HG02973 (cell line): ENCODE data around the gene ACTG1.

Source experiments
- ATAC-seq: cut with Tn5 transposase; IDR thresholded peaks from one replicate; pipeline ENCODE4 v1.9.1; 2021; ENCODE audit warnings: moderate library complexity; ENCODE audit not compliant: unreplicated experiment

ACTG1 gene

DNA sequence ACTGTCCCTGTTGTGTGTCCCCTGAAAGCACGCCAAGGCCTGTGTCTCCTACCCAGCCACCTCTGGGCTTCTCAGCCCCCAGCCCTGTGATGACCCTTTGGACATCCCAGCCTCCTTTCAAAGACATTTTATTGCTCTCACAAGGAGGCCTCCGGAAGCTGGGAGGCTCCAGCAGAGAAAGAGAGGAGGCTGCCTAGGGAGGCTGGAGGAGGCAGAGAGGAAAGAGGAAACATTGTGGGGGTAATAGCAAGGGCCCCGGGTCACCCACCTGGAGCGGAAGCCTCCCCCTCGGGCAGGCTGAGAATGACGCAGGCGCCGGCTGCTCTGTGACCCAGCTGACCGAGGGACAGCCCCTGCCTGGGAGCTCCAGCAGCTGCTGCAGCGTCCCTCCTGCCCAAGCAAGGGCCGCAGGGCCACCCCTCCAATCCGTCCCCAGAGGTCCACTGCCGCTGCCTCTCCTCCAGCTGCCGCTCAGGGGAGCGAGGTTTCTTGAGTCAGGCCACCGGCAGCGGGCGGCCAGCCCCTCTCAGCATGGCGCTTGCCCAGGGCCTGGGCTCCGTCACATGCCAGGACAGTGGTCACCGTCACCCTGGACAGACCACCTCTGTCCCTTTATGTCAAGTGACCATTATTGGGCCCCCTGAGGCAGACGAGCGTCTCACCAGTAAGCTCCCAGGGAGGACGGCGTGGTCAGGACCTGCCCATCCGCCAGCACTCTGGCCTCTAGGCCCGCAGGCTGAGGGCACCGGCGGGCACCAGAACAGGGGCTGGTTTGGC is 29.3 kb downstream of the ACTG1 start:
- ATAC-seq: no peak

DNA sequence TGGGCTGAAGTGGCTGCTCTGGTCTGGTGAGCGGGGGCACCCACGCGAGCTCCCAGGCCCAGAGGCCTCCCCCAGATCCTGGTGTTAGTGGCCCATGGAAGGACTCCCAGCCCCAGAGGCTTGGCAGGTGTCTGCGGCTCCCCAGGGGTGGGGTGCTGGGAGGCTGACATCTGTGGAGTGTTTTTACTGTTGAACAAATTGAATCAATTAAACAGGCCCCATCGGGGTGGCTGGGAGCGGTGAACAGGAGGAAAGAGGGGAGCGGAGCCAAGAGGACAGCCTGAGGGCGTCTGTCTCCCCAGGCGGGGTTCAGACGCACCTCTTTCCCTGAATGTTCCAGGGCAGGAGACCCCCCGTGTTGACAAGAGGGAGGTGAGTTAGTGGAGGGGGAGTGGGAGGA is 29.9 kb downstream of the ACTG1 start:
- ATAC-seq: no peak

DNA sequence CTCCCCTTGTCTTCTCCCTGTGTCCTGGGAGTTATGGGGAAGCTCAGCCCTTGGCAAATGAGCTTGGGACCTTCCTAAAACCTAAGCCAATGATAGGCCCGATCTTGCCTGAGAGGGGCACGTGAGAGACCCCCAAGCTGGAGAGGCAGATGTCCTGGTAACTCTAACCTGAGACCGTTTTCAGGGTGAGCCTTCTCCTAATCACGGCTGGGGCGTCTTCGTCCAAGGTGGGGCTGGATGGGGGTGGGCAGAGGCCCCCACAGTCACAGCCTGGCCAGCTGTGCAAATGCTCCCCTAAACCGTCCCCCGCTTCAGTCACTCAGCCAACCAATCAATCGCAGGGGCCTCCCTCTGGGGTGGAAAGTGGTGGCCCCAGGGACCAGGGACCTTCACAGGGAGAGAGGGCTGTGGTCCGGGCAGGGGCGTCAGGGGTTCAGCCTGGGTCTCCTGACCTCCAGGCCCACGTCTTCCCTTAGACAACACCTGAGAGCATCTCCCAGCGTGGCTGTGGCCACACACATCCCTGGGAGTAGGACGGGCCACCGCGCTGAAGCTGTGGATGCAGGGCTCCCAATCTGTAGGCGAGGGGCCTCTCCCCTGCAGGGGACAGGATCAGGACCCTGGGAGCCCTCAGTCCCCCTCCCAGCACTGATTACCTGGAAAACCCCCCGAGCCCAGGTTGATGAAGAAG is 30.6 kb downstream of the ACTG1 start:
- no peak for ATAC-seq

DNA sequence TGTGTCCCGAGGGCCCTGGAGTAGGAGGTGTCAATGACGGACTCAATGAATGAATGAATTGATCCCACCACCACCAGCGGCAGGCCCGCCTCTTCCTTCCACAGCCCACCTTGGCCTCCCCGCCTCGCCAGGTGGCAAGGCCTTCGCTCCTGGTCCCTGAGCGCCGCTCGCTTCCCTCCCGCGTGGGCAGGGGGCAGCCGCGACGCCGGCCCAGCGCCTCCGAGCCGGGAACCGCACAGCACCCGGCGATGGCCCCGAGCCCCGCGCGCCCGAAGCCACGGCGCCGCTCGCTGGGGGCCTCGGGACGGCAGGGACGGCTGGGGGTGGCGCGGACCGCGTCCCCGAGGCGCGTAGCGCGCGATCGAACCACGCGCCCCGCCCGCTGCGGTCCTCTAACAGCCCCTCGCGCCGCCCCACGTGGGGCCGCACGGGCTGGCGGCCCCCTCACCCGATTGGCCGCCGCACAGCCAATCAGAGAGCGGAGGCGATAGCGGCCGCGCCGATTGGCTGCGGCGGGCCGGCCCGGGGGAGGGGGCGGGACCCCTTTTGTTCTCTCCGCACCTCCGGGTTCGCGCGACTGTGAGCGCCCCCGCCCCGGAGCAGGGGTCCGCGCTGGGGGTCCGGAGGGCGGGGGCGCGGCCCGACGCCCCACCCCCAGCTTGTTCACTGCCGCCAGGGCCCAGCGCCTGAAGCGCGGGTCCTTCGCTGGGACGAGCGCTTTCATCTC is 31.4 kb downstream of the ACTG1 start:
- no peak for ATAC-seq

DNA sequence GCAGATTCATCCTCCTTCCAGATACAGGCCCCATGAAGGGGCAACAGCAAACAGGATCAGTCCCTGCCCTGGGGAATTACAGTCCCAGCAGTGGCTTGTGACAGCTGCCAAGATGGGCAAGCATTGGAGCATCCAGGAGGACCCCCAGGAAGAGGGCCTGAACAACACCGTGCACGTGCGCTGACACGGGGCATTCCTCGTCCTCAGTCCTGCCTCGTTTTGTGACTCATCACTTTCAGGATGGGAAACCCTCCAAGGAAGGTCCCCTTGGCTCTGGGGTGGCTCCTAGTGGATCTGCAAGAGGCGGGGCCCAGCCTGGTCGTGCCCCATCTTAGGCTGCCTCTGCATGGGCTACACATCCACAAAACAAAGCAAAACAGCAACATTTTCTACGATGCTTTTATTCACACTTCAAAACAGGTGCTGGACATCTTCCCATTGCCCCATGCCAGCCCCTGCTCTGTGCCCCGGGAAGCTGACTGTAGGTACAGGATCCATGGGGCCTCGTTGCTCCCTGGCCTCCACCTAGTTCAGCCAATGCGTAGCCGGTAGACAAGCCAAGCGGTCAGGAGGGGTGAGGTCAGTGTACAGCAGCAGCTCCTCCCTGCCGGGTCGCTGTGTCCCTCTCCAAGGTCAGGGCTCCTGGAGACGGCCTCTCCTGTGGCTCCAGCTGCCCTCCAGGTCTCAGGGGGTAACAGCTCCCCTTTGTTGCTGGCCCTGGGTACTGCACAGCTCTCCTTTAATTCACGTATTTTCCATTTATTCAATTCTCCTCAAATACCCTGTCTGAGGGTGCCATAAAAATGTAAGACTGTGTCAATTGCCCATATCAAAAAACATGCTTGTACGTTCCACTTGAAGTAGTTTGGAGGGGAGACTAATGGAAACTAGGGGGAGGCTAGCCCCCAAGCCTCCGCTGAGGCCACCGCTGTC is 32.2 kb downstream of the ACTG1 start:
- no peak for ATAC-seq

DNA sequence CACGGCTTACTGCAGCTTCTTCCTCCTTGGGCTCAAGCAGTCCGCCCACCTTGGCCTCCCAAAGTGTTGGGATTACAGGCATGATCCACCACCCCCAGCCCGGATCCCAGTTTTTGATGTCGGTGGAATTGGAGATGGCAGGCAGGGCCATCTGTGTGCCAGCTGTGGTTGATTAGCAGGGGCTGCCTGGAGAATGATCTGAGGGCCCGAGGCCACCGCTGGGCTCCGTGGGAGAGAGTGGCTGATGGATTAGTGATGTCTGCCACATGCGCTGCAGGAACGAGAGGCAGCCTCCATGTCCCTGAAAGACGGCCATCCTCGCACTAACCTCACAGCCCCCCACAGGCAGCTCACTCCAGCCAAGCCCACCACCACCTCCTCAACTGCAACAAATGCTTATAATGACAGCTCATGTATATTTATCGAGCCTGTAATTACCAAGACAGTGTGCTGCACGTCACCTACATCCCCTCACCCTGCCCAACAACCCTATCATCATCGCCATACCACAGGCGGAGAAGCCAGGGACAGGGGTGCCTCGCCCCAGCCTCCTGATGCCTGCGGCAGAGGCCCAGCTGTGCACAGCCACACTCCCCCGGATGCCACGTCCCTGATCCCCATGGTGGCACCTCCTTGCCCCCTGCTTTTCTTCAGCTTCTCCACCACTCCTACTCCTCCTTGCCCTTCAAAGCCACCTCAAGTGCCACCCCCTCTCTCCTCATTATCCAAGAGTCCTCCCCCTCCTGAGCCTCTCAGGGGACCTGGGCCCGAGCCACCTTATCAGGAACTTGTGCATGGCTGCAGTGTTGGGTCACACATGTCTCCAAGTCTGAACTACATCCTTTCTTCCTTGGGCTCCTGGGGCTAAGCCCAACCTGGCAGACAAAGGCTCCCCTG is 33.2 kb downstream of the ACTG1 start:
- no peak for ATAC-seq

DNA sequence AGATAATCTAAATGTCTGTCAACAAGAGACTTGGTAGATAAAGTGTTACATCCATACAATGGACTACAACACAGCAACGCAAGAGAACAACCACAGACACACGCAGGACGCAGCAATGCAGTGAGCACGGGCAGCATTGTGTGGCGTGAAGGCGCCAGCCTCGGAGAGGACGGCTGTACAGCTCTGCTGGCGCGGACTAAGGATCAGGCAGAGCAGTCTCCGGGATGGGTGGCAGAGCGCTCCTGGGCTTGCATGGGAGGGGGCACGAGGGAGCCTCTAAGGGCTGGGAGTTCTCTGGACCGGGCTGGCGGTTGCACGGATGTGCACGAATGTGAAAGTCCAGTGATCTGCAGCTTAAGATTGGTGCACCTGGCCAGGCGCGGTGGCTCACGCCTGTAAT is 34.5 kb downstream of the ACTG1 start:
- ATAC-seq: no peak

DNA sequence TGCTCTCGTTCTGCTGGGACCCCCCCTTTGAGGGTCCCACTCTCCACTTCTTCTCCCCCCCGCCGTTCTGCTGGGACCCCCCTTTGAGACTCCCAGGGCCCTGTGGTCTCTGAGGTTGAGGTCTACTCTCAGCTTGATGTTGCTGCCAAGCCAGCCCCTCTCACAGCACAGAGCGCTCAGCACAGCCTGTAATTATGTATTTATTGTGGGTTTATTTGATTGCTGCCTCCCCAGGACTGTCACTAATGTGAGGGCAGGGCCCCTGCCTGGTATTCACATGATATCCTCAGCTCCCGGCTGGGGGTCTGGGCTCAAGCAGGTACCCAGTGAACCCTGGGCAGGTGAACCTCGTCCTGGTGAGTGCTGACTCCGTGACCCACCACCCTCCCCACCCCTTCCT is 35.4 kb downstream of the ACTG1 start:
- ATAC-seq: no peak

DNA sequence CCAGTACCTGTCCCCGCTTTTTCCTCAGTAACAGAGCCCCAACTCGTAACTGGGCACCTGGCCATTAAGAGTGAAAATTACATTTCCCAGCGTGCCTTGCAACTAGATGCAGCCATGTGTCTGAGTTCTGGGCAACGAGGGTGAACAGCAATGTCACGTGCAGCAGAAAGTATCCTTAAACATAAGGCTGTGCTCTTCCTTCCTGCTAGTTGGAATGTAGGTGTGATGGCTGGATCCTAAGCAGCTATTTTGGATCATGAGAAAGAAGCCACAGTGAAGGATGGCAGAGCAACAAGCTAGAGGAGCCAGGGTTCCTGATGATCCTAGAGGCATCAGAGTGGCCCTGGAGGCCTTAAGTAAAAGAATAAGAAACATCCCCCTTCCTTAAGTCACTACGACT is 36.0 kb downstream of the ACTG1 start:
- ATAC-seq: no peak

DNA sequence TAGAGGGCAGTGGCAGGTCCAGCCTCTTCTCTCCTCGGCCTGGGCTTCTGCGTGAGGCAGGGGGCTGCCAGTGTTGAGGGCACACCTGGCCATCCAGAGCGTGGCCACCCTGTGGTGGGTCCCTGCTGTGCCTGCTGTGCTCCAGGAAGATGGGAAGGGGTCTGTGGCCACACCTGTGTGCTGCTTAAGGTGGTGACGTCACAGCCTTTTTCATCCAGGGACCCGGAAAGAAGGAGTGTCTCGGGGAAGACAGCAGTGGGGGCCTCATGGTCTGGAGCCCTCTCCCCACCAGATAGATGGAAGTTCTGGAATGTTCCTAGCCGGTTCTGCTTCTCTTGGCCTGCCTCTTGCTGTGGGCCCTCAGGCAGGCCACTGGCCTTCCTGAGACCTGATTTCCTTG is 36.5 kb downstream of the ACTG1 start:
- ATAC-seq: no peak

DNA sequence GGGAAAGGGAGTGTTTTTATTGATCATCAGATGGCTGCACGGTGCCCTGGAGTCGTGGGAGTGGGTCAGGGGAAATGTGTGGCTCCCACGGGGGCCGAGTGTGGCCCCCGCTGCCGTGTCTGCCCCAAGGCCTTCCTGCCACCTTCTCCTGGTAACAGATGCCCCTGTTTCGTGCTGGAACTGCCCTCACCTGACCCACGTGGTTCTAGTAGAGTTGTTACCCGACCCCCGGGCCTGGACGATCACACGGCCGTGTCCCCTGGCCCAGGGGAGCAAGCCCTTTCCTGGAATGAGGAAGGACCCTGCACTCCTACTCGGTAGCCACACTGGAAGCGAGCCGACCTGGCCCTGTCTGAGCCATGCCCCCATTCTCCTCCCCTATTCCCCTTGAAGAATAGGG is 37.6 kb downstream of the ACTG1 start:
- ATAC-seq: no peak

DNA sequence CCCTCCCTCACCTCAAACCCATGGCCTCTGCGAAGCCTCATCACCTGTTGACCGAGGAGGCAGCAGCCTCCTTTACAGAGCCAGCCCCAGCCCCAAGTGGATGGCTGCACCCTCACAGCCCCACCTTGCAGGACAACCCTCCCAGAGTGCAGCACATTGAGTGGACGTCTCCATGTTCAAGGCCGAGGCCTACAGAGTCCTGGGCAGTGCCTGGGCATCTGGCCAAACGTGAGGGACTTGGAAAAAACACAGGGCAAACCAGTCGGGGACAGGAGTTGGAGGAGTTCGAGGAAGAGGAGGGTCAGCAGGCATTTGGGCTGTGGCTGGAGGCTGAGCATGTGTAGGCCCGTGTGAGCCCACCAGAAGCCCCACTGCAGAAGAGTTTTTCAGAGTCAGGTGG is 39.6 kb downstream of the ACTG1 start:
- ATAC-seq: no peak

DNA sequence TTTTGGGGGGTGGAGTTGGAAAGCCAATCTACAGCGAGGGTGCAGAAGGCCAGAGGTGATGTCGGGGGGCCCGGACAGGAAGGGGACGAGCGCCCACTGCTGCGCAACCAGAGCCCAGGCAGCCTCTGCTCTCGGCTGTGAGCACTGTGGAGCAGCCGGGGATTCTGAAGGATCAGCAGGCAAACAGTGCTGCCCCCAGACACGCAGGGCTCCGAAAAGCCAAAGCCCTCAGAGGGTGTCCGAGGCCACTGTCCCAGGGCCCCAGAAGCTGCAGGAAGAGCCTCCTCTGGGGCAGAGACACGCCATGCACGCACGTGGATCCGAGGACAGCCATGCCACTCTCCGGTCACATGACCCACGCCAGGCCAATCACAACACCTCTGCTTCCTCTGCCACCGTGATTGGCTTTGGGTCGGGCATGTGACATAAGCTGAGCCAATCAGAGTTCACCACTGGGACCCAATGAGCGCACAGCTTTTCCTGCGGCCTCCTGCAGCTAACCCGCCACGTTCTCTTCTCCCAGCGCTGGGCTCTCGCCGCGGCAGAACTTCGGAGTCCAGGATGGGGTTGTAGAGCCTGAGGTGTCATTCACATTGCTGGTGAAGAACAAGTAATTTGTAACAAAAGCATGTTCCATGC is 40.7 kb downstream of the ACTG1 start:
- no peak for ATAC-seq

DNA sequence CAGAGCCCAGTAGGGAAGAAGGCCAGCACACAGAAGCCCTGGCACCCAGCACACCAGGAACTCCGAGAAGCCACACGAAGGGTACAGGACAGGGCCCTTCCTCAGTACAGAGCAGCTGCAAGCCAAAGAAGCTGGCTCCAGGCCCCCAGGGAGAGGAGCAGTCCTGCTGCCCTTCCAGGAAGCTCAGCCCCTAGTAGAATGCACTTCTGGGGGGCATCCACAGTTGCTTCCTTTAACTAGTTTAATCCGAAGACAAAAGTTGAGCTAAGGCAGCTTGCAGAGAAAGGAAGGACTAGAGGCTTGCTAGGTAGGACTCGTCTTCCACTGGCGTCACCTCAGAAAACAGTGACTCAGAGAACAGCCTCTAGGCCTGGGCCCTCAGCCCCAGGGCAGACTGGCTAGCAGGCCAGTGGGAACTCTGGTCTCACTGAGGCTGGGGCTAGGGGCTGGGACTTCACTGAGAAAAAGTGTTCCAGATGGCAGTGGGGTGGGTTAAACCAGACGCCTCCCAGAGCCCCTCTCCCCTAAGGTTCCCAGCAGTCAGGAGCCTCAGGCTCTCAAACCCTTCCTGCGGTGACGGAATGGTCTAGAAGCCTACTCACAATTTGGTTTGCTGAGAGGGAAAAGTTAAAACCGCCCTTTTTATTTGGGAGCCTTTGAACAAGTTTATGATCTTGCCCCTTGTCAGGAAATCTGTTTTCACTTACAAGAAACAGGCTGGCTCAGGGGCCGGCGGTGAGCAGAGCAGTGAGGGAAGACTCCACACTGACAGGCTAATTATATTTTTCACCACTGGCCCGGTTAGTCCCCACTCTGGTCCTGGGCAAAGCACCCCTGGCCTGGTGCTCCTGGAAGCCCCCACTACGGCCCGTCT is 41.4 kb downstream of the ACTG1 start:
- no peak for ATAC-seq

DNA sequence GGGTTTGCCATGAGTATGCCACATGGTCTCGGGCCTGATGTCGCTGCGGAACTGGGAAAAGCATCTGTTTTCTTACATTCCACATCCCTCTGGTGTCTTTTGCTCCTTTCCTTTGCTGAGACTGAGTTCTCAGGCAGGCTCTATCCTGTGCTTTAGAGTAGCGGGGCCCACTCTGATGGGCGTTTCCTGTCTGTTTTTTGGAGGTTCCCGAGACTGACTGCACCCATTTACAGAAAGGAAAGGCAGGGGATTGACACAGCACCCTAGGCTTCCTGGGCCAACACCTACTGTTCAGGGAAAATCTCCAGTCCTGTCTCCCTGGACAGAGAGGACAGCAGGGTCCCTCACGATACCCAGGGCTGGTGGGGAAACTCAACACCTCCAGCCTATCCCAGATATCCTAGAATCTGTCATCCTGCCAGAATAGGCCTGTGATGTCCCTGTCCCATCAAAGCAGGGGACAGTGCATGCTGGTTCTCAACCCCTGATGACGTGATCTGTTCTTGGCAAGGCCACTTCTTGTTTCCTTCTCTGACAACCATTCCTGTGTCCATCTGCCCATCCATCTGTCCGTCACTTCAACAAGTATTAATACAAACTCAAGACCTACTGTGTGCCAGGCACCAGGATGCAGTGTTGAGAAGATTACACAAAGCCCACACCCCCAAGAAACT is 42.2 kb downstream of the ACTG1 start:
- no peak for ATAC-seq

DNA sequence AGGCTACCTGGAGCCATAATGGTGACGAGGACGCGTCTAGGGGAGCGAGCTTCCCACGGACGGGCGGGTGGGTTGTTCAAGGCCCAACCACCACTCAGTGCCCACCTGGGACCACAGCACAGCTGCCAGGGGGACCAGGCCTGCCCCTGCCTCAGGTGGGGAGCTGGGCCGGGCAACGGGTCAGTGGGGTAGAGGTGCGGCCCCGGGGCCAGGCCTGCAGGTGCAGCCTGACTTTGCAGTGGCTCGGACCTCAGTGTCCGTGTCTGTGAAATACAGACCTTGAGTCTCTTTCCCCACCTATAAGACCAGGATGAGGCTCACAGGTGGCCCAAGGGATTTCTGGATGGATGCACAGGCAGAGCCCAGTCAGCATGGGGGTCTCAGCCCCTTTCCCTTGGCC is 43.3 kb downstream of the ACTG1 start:
- ATAC-seq: no peak

DNA sequence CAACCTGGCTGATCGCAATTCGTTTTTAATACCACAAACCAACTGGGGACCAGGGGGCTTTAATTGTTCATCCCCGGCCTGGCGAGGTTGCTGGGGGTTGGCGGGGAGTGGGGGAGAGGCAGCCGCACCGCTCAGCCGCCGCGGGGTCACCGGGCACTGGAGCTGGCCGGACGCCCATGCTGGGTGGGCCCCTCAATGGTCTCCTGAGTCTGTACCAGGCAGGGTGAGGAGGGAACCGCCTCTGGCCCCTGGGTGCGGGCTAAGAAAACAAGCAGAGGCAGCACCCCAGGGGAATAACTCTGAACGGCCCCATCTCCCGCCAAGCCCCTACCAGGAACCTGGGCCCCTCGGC is 43.9 kb downstream of the ACTG1 start:
- ATAC-seq: no peak

DNA sequence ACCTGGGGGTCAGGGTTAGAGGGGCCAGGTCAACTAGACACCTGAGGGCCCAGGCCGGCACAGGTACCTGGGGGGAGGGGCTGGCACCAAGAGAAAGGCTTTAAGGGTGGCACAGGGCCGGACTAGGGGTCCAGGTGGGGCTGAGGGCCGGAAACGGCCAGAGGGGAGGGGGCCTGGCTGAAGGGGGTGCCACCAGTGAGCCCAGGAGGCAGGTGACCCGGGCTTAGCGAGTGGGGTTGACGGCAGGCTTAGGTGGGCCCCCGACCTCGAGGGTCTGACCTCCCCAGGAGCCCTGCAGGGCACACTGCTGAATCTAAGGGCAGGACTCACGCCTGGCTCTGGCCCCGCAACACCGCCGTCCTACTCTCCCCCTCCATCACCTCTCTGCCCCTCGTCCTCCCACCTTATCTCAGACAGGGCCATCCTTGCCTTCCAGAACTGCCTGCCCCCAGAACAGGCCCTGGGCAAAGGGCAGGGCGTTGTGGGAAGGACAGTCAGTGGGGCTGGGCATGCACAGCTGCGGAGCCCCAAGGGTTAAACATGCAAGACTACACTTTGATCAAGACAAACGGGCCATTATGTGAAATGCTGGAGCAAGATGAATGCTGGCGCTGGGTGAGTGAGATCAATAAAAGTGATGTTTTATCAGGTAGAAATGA is 44.4 kb downstream of the ACTG1 start:
- ATAC-seq: no peak
